Body of pancreas (tissue), 4 donors: ENCODE measurements around the gene MC5R.

ENCODE experiments used
- CTCF ChIP-seq, 7 experiments: fragments of 450-650 bp in 4 of 7; fragments of 200-600 bp in 3 of 7; sonication (generic) in 3 of 7; IDR thresholded peaks; one replicate each; pipeline ENCODE4 v1.5.1; 2016 to 2019; ENCODE audit warnings: antibody characterized with exemption in 7 of 7
- POLR2A ChIP-seq, 3 donors: fragments of 450-650 bp; IDR thresholded peaks; one replicate each; pipeline ENCODE4 v1.6.1; 2016; ENCODE audit warnings: antibody characterized with exemption in 3 of 3, mild to moderate bottlenecking in 2 of 3

- TF ChIP-seq CTCF (IDR thresholded peaks at IDR 0.05) (no peak), POLR2A (IDR thresholded peaks at IDR 0.05) (no peak)
Measured at GRCh38 chr18:13793819-13794218, 30.1 kb upstream of the MC5R start.
